Activated CD4-positive, alpha-beta T cell treated with anti-CD3 and anti-CD28 coated beads, Interleukin-2, amount 50 U/mL, for 48 hours (primary cell): ENCODE results near the gene ACTL6B.
"Not testable (repeated sequence)": the region's sequence is repeated elsewhere in the genome, so short reads cannot be mapped to it uniquely, and the experiment has no call there.

Experiments
- DNase-seq, 2 experiments: peaks; one replicate each; pipeline ENCODE4 v3.0.0-alpha.2; 2020

The ACTL6B gene

GRCh38 chr7:100655908-100656674, at the start of gene ACTL6B:
ACTL6B (minus strand) TSS chr7:100656448; CDS start chr7:100656354, 94 bp downstream.
- peak; percentile 70 to 76 for DNase-seq

- DNase-seq = peak; percentile 84 to 89
These were observed 49.1 kb upstream of the ACTL6B start for GRCh38 chr7:100705320-100705752.

GRCh38 chr7:100701089-100701488, 44.8 kb upstream of the ACTL6B start:
- DNase-seq = not testable (repeated sequence)

- no peak for DNase-seq
These were observed 42.8 kb upstream of the ACTL6B start for GRCh38 chr7:100699018-100699417.

GRCh38 chr7:100696123-100696521, 39.9 kb upstream of the ACTL6B start:
- no peak for DNase-seq

GRCh38 chr7:100694098-100694745, 38.0 kb upstream of the ACTL6B start, which contains the start of gene GIGYF1:
GIGYF1 (minus strand) TSS chr7:100694250; CDS start chr7:100688238, 6,012 bp downstream.
- DNase-seq = peak; percentile 64 to 71

GRCh38 chr7:100693312-100694097, 37.3 kb upstream of the ACTL6B start:
- DNase-seq = no peak

GRCh38 chr7:100692578-100692961, 36.3 kb upstream of the ACTL6B start:
- no peak for DNase-seq

- peak; percentile 85 to 90 for DNase-seq
These were observed 35.7 kb upstream of the ACTL6B start for GRCh38 chr7:100691676-100692577.

GRCh38 chr7:100689230-100690135, 33.2 kb upstream of the ACTL6B start:
- DNase-seq = no peak

GRCh38 chr7:100688326-100688860, 32.1 kb upstream of the ACTL6B start:
- DNase-seq = no peak

GRCh38 chr7:100687751-100688300, 31.6 kb upstream of the ACTL6B start:
- DNase-seq = no peak

- no peak for DNase-seq
These were observed 31.0 kb upstream of the ACTL6B start for GRCh38 chr7:100687261-100687660.

- no peak for DNase-seq
These were observed 30.6 kb upstream of the ACTL6B start for GRCh38 chr7:100686822-100687211.

- no peak for DNase-seq
These were observed 30.1 kb upstream of the ACTL6B start for GRCh38 chr7:100686201-100686821.

- no peak for DNase-seq
These were observed 29.4 kb upstream of the ACTL6B start for GRCh38 chr7:100685631-100686145.

- no peak for DNase-seq
These were observed 28.9 kb upstream of the ACTL6B start for GRCh38 chr7:100685049-100685605.

- DNase-seq = no peak
These were observed 28.3 kb upstream of the ACTL6B start for GRCh38 chr7:100684534-100685042.
